ENCODE data around the gene ADISSP.

The ADISSP gene

GRCh38 chr20:3767427-3768341, at the start of gene ADISSP:
ADISSP (minus strand) TSS chr20:3767753; CDS start chr20:3760100, 7,653 bp downstream.
- in situ Hi-C loops (cut with MboI; ENCODE audit: low sequenced_read_pairs), result no loop called here

- in situ Hi-C loops (cut with MboI; ENCODE audit: low sequenced_read_pairs), result no loop called here
Observed at GRCh38 chr20:3815703-3816315, 48.3 kb upstream of the ADISSP start.

GRCh38 chr20:3814928-3815495, 47.5 kb upstream of the ADISSP start:
- in situ Hi-C loops (cut with MboI; ENCODE audit: low sequenced_read_pairs), result no loop called here

GRCh38 chr20:3813848-3814581, 46.5 kb upstream of the ADISSP start:
- in situ Hi-C loops (cut with MboI; ENCODE audit: low sequenced_read_pairs), result no loop called here

- in situ Hi-C loops (cut with MboI; ENCODE audit: low sequenced_read_pairs), result no loop called here
Observed at GRCh38 chr20:3812975-3813847, 45.7 kb upstream of the ADISSP start.

GRCh38 chr20:3812259-3812681, 44.7 kb upstream of the ADISSP start:
- in situ Hi-C loops (cut with MboI; ENCODE audit: low sequenced_read_pairs), result no loop called here

GRCh38 chr20:3811467-3812258, 44.1 kb upstream of the ADISSP start:
- in situ Hi-C loops (cut with MboI; ENCODE audit: low sequenced_read_pairs), result no loop called here

DNA sequence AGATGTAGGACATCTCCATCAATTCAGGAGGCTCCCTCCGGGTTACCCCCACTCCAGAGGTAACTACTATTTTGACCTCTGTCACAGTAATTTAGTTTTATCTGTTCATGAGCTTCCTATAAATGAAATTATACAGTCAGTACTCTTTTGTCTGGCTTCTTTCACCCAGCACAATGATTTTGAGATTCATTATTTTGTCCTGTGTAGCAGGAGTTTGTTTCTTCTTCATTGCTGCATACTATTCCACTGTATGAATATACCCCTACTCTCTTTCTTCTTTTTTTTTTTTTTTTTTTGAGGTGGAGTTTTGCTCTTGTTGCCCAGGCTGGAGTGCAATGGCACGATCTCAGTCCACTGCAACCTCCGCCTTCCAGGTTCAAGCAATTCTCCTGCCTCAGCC, 41.0 kb upstream of the ADISSP start:
- in situ Hi-C loops (cut with MboI; ENCODE audit: low sequenced_read_pairs), result no loop called here

- in situ Hi-C loops (cut with MboI; ENCODE audit: low sequenced_read_pairs), result no loop called here
Observed at GRCh38 chr20:3804781-3805180, 37.2 kb upstream of the ADISSP start.

GRCh38 chr20:3804254-3804751, 36.8 kb upstream of the ADISSP start:
- in situ Hi-C loops (cut with MboI; ENCODE audit: low sequenced_read_pairs), result no loop called here

GRCh38 chr20:3803854-3804253, 36.3 kb upstream of the ADISSP start:
- in situ Hi-C loops (cut with MboI; ENCODE audit: low sequenced_read_pairs), result no loop called here

DNA sequence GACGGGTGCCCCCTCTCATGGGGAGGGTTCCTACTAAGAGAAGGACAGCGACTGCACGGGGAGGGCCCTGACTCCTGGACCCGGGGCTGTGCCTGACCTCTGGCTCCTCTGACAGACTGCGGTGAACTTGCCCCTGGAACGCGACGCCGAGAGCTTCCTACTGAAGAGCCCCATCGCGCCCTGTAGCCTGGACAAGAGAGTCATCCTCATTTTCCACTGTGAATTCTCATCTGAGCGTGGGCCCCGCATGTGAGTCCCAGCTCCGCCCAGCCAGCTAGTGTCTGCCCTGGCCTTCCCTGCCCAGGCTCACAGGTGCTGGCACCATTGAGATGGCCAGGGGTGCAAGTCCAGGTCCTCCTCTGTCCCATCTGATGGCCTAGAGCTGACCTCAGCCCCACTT, 35.7 kb upstream of the ADISSP start:
- in situ Hi-C loops (cut with MboI; ENCODE audit: low sequenced_read_pairs), result no loop called here

- in situ Hi-C loops (cut with MboI; ENCODE audit: low sequenced_read_pairs), result no loop called here
Observed at GRCh38 chr20:3802524-3803239, 35.1 kb upstream of the ADISSP start.

- in situ Hi-C loops (cut with MboI; ENCODE audit: low sequenced_read_pairs), result no loop called here
Observed at GRCh38 chr20:3801846-3802245, 34.3 kb upstream of the ADISSP start.

DNA sequence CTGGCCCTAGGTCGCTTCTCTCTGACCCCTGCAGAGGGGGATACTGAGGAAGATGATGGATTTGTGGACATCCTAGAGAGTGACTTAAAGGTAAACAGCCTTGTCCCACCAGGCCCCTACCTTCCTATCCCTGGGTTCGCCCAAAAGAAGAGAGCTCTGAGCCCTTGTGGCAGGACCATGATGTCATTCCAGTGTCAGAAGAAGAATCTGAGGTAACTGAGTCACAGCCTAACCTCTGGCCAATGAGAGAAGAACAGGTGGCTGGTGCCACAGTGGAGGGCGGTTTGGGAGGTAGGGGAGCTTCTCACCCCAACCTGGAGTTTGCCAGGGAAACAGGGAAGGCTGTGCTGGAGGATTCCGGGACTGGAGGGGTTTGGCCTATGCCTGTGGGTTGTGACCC, 33.7 kb upstream of the ADISSP start:
- in situ Hi-C loops (cut with MboI; ENCODE audit: low sequenced_read_pairs), result no loop called here

DNA sequence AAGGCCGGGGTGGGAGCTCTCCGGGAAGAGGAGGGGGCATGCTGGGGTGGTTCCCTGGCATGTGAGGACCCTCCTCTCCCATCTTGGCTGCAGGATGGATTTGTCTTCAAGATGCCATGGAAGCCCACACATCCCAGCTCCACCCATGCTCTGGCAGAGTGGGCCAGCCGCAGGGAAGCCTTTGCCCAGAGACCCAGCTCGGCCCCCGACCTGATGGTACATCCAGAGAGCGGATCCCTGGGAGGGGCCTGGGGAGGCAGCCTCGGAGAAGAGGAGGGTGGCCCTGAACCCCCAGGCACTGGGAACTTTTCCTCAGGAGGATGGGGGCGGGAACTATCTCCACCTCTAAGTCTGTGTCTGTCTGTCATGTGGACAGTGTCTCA, 33.3 kb upstream of the ADISSP start:
- in situ Hi-C loops (cut with MboI; ENCODE audit: low sequenced_read_pairs), result no loop called here

DNA sequence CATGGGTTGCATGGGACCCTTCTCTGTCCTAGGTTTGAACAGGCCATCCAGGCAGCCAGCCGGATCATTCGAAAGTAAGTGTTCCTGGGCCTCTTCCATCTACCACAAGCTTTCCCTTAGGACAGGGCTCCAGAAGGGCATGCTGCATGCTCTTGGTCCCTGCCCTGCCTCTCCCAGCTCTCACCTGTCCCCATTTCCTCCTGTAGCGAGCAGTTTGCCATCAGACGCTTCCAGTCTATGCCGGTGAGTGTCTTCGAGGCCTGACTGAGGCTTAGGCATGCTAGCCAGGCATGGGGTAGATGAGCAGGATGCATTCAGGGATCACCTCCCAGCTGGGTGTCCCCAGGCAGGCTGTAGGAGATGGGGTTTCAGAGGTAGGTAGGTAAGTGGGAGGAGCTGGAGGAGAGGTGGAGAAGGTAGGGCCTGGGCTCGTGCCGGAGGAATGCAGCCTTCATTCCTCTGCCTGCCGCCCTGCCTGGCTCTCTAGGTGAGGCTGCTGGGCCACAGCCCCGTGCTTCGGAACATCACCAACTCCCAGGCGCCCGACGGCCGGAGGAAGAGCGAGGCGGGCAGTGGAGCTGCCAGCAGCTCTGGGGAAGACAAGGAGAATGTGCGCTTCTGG, 32.8 kb upstream of the ADISSP start:
- in situ Hi-C loops (cut with MboI; ENCODE audit: low sequenced_read_pairs), result no loop called here

- in situ Hi-C loops (cut with MboI; ENCODE audit: low sequenced_read_pairs), result no loop called here
Observed at GRCh38 chr20:3798908-3799248, 31.3 kb upstream of the ADISSP start.
